GM12878 (cell line): ENCODE results near the gene PLEKHA6. TPM values are rescaled to one million over a fixed set of nuclear protein-coding genes. Genes with fewer than 3 reads are reported as not detected.

Source experiments
- HCFC1 ChIP-seq: fragments of 150-350 bp; IDR thresholded peaks from 2 replicates; pipeline ENCODE4 v1.6.1; 2014; ENCODE audit warnings: low read length
- RFX5 ChIP-seq: IDR thresholded peaks from 2 replicates; pipeline ENCODE4 v1.6.1; 2011; ENCODE audit warnings: low read depth, low read length, improper control_type of control experiment
- polyA plus RNA-seq, 11 experiments: library from polyadenylated mRNA; depleted of rRNA in 4 of 11; unstranded in 6 of 11; stranded (reverse) in 5 of 11; fragments of >200 nt; fragmentation: Nextera tagmentation in 4 of 11; fragmentation: Illumina TruSeq in 1 of 11; extraction: Ambion mirVana in 4 of 11; extraction: Trizol in 1 of 11; gene quantifications; 1 replicate in 1 of 11; 2 replicates in 10 of 11; pipeline versions ENCODE4 v1.2.1 to v1.2.3, GENCODE V29; 2011 to 2016; ENCODE audit warnings: inconsistent platforms in 2 of 11, missing spikeins in 2 of 11, low read depth in 1 of 11
- total RNA-seq, 4 experiments: library from RNA; depleted of rRNA in 3 of 4; stranded (reverse); fragments of >200 nt in 3 of 4; fragmentation: Illumina TruSeq in 1 of 4; extraction: Trizol in 1 of 4; gene quantifications; 2 replicates each; pipeline versions ENCODE4 v1.2.1 to v1.2.3, GENCODE V29; 2013 to 2021
- TF ChIP-seq, protein P1 (sequence below): fragments of 450-650 bp; IDR thresholded peaks from 2 replicates; pipeline ENCODE4 v1.6.1; 2017; ENCODE audit warnings: borderline replicate concordance
- TF ChIP-seq, protein P2 (sequence below): fragments of 450-650 bp; formaldehyde crosslinking; IDR thresholded peaks from 2 replicates; pipeline ENCODE4 v1.5.0; 2022; ENCODE audit warnings: mild to moderate bottlenecking, missing genetic modification characterization
- TF ChIP-seq, protein P3 (sequence below): fragments of 450-650 bp; IDR thresholded peaks from 2 replicates; pipeline ENCODE4 v1.6.1; 2017; ENCODE audit warnings: antibody characterized with exemption, mild to moderate bottlenecking, moderate library complexity

PLEKHA6 gene
- total and polyA plus RNA-seq, 10 of the 15 experiments (the other 5 are each of a cell fraction or from before 2014, with no cell fraction given): 0.04 to 0.81 (median 0.19) TPM; not detected in 4

GRCh38 chr1:204266504-204267034 is 93.2 kb downstream of the PLEKHA6 start (continued):
- TF ChIP-seq, protein P1, sequence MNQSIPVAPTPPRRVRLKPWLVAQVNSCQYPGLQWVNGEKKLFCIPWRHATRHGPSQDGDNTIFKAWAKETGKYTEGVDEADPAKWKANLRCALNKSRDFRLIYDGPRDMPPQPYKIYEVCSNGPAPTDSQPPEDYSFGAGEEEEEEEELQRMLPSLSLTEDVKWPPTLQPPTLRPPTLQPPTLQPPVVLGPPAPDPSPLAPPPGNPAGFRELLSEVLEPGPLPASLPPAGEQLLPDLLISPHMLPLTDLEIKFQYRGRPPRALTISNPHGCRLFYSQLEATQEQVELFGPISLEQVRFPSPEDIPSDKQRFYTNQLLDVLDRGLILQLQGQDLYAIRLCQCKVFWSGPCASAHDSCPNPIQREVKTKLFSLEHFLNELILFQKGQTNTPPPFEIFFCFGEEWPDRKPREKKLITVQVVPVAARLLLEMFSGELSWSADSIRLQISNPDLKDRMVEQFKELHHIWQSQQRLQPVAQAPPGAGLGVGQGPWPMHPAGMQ: no peak
- TF ChIP-seq, protein P2, sequence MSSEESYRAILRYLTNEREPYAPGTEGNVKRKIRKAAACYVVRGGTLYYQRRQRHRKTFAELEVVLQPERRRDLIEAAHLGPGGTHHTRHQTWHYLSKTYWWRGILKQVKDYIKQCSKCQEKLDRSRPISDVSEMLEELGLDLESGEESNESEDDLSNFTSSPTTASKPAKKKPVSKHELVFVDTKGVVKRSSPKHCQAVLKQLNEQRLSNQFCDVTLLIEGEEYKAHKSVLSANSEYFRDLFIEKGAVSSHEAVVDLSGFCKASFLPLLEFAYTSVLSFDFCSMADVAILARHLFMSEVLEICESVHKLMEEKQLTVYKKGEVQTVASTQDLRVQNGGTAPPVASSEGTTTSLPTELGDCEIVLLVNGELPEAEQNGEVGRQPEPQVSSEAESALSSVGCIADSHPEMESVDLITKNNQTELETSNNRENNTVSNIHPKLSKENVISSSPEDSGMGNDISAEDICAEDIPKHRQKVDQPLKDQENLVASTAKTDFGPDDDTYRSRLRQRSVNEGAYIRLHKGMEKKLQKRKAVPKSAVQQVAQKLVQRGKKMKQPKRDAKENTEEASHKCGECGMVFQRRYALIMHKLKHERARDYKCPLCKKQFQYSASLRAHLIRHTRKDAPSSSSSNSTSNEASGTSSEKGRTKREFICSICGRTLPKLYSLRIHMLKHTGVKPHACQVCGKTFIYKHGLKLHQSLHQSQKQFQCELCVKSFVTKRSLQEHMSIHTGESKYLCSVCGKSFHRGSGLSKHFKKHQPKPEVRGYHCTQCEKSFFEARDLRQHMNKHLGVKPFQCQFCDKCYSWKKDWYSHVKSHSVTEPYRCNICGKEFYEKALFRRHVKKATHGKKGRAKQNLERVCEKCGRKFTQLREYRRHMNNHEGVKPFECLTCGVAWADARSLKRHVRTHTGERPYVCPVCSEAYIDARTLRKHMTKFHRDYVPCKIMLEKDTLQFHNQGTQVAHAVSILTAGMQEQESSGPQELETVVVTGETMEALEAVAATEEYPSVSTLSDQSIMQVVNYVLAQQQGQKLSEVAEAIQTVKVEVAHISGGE (CRISPR knock-in tag): no peak
- TF ChIP-seq RFX5: no peak
- TF ChIP-seq, protein P3, sequence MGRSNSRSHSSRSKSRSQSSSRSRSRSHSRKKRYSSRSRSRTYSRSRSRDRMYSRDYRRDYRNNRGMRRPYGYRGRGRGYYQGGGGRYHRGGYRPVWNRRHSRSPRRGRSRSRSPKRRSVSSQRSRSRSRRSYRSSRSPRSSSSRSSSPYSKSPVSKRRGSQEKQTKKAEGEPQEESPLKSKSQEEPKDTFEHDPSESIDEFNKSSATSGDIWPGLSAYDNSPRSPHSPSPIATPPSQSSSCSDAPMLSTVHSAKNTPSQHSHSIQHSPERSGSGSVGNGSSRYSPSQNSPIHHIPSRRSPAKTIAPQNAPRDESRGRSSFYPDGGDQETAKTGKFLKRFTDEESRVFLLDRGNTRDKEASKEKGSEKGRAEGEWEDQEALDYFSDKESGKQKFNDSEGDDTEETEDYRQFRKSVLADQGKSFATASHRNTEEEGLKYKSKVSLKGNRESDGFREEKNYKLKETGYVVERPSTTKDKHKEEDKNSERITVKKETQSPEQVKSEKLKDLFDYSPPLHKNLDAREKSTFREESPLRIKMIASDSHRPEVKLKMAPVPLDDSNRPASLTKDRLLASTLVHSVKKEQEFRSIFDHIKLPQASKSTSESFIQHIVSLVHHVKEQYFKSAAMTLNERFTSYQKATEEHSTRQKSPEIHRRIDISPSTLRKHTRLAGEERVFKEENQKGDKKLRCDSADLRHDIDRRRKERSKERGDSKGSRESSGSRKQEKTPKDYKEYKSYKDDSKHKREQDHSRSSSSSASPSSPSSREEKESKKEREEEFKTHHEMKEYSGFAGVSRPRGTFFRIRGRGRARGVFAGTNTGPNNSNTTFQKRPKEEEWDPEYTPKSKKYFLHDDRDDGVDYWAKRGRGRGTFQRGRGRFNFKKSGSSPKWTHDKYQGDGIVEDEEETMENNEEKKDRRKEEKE: no peak
- TF ChIP-seq HCFC1: no peak
